GM19452 (cell line): Measurements from ENCODE around the gene MPC1.
"Not testable (repeated sequence)": the region's sequence is repeated elsewhere in the genome, so short reads cannot be mapped to it uniquely, and the experiment has no call there.

Source experiments
- ATAC-seq: cut with Tn5 transposase; IDR thresholded peaks from one replicate; pipeline ENCODE4 v1.9.1; 2021; ENCODE audit not compliant: unreplicated experiment

The MPC1 gene

GRCh38 chr6:166348305-166348949 is 34.3 kb downstream of the MPC1 start:
- ATAC-seq = no peak

GRCh38 chr6:166346965-166347364 is 35.8 kb downstream of the MPC1 start:
- no peak for ATAC-seq

- no peak for ATAC-seq
Measured at GRCh38 chr6:166346449-166346848, 36.3 kb downstream of the MPC1 start.

GRCh38 chr6:166345672-166346071 is 37.1 kb downstream of the MPC1 start:
- not testable (repeated sequence) for ATAC-seq

- ATAC-seq = not testable (repeated sequence)
Measured at GRCh38 chr6:166344921-166345320, 37.8 kb downstream of the MPC1 start.

GRCh38 chr6:166344240-166344639 is 38.5 kb downstream of the MPC1 start:
- ATAC-seq = no peak

- peak; percentile 21 for ATAC-seq
Measured at GRCh38 chr6:166343150-166343487, 39.6 kb downstream of the MPC1 start.

GRCh38 chr6:166342349-166343149 is 40.2 kb downstream of the MPC1 start, which contains the start of gene SFT2D1:
TSS of gene SFT2D1 (minus strand) at chr6:166342545. CDS start at chr6:166342481, 64 bp downstream.
- ATAC-seq = peak; percentile 93

- ATAC-seq = no peak
Measured at GRCh38 chr6:166341977-166342348, 40.8 kb downstream of the MPC1 start.

- no peak for ATAC-seq
Measured at GRCh38 chr6:166341464-166341863, 41.3 kb downstream of the MPC1 start.

GRCh38 chr6:166338854-166339253 is 43.9 kb downstream of the MPC1 start:
- ATAC-seq = no peak

- ATAC-seq = no peak
Measured at GRCh38 chr6:166336847-166337246, 45.9 kb downstream of the MPC1 start.

GRCh38 chr6:166335378-166336302 is 47.1 kb downstream of the MPC1 start:
- peak; percentile 42 for ATAC-seq

- ATAC-seq = no peak
Measured at GRCh38 chr6:166334878-166335277, 47.9 kb downstream of the MPC1 start.

- peak; percentile 77 for ATAC-seq
Measured at GRCh38 chr6:166333172-166333995, 49.4 kb downstream of the MPC1 start.

- ATAC-seq = no peak
Measured at GRCh38 chr6:166331503-166332415, 51.0 kb downstream of the MPC1 start.

GRCh38 chr6:166330612-166331011 is 52.1 kb downstream of the MPC1 start:
- no peak for ATAC-seq

- peak; percentile 93 for ATAC-seq
Measured at GRCh38 chr6:166325383-166326042, 57.2 kb downstream of the MPC1 start.

GRCh38 chr6:166323395-166323794 is 59.3 kb downstream of the MPC1 start:
- no peak for ATAC-seq
